Measurements from ENCODE around the gene LMX1B. TPM values are rescaled to one million over a fixed set of nuclear protein-coding genes. Genes with fewer than 3 reads are reported as not detected.

The LMX1B gene
- polyA plus RNA-seq, 3 donors = 0.10 to 0.90 (median 0.13) TPM

DNA sequence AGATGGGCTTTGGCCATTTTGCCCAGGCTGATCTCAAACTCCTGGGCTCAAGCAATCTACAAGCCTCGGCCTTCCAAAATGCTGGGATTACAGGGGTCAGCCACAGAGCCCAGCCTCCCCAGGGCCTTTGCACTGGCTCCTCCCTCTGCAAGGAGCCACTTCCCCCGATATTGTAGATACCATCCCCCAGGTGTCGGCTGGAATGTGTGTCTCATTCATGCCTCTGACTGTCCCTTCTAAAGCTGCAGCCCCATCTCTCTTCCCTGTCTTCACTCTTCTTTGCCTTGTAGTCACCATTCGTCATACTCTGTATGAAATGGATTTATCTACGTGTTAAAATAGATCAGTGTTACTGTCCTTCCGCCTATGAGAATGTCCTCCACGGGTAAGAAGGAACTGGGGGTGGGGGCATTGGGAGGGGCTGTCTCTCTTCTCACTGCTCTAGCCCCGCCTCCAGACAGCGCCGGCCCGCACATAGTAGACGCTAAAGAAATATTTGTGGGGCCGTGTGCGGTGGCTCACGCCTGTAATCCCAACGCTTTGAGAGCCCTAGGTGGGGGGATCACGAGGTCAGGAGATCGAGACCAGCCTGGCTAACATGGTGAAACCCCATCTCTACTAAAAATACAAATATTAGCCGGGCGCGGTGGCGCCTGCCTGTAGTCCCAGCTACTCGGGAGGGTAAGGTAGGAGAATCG, 68.5 kb downstream of the LMX1B start:
- no peak overlapping the region for H3K27ac ChIP-seq (ENCODE audit: low read depth, low read length)
- WGBS, 3 donors = 33 to 40% (median 39%) methylated on average over 24 of the region's 24 CpGs

DNA sequence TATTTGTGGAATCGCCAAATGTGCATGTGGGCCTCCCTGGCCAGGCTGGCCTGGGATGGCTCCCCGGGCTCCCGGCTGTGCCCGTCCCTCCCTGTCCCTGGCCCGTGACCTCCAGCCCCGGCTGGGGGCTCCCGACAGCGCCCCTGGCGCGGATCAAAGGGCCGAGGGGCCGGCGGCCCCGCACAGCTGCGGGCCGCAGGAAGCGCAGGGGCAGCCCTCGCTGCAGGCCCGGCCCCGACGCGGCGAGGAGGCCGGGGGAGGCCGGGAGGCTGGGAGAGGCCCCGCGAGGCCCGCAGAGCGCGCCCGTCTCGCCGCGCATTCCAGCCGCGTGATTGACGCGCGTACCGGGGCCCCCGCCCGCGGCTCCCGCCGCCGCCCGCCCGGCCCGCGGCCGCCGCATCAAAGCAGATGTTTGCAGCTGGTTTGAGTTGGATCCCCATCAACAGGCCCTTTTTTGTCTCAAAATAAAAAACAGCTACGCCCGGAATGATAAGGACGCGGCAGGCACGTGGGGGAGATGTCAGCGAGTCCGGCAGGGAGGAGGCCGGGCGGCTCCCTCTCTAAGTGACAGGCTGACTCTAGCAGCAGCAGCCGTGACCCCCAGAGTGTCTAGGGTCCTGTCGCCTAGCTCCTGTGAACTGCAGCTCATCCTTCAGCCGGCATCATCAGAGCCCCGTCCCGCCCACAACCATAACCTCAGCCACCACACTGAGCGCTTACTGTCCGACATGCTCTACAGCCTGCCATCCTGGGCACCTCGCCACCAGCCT, 69.4 kb downstream of the LMX1B start:
- no peak overlapping the region for H3K27ac ChIP-seq (ENCODE audit: low read depth, low read length)
- WGBS, 3 donors = 3 to 5% (median 4%) methylated on average over 67 to 69 of the region's 69 CpGs

- no peak overlapping the region for H3K27ac ChIP-seq (ENCODE audit: low read depth, low read length)
- WGBS, 3 donors = 53 to 69% (median 66%) methylated on average over 5 of the region's 5 CpGs
Measured at GRCh38 chr9:126683698-126684044, 69.9 kb downstream of the LMX1B start.

GRCh38 chr9:126684345-126684744, 70.6 kb downstream of the LMX1B start:
- WGBS, 3 donors = 58 to 68% (median 66%) methylated on average over 3 of the region's 3 CpGs
- H3K27ac ChIP-seq (ENCODE audit: low read depth, low read length) = no peak overlapping the region

- WGBS, 3 donors = 68 to 79% (median 69%) methylated on average over 5 of the region's 5 CpGs
- no peak overlapping the region for H3K27ac ChIP-seq (ENCODE audit: low read depth, low read length)
Measured at GRCh38 chr9:126684965-126685465, 71.3 kb downstream of the LMX1B start.

DNA sequence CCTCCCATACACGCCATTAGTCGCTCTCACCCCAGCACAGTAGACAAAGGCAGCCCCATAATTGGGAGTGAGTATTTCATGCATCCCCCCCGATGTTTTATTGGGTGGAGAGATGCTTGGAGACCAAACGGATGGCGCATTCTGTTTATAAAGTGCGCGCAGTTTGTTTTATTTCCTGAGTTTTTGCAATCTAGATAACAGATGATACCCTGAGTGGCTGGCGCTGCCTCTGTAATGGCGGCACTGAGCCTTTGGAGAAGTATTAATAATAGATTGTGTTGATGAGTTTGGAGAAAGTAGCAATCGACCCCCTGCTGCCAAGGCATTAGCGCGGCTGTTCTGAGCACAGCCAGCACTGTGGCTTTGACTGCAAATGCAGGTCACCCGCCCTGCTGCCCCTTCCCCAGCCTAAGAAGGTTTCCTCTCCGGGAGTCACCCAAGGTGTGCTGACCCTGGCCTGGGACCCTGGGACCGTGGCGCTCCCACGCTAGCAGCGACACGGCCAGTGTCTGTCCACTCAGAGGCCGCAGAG, 74.3 kb downstream of the LMX1B start:
- no peak overlapping the region for H3K27ac ChIP-seq (ENCODE audit: low read depth, low read length)
- 70 to 74% (median 71%) methylated on average over 20 of the region's 20 CpGs for WGBS, 3 donors

DNA sequence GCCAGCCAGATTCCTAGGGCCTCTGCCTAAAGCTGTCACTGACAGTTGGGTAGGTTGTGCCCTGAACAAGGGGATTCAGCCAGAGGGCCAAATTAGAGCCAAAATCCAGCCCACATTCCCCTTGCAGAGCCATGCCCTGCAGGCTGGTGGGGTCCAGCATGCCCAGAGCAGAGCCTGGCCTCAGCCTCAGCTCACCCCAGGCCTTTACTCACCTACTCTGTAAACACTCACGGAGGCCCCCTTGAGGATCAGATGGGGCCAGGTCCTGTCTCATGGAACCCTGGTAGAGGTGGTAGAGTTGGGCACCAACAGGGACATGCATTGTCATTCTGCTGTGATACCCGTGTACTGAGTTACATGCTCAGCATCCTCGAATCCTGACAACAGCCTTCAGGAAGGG, 74.9 kb downstream of the LMX1B start:
- no peak overlapping the region for H3K27ac ChIP-seq (ENCODE audit: low read depth, low read length)
- WGBS, 3 donors = 63 to 75% (median 69%) methylated on average over 3 of the region's 3 CpGs

DNA sequence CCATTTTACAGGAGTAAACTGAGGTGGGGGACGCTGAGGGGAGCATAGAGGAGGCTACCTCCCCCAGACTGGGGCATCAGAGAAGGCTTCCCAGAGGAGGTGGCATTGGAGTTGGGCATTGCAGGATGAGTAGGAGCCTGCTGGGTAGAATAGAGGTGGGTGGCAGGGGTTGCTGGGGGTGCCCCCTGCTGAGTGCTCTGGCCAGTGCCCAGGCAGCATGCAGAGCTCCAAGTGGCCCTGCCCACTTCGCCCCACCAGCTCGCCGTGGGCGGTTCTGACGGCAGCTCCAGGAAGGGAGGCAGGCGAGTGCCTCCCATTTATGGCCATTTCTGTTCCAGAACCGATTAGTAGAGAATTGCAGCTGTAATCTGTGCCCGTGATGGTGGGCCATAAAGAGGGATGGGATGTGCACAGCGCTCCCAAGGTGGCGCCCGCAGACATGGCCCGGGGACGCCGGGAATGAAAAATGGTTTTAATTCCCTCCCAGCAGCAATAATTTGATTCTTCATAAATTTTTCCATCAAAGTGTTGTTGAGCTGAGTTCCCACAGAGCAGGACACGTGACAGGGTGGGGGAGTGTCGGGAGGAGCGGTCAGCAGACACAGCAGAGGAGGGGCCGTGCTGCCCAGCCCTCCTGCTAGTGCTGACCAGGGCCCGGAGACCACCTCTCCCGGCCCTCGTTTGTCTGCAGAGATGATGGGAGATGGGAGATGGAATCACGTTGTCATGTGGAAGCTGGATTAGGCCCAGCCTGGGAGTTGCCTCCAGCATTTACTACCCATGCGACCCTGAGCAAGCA, 75.5 kb downstream of the LMX1B start:
- no peak overlapping the region for H3K27ac ChIP-seq (ENCODE audit: low read depth, low read length)
- 43 to 67% (median 60%) methylated on average over 24 of the region's 24 CpGs for WGBS, 3 donors

DNA sequence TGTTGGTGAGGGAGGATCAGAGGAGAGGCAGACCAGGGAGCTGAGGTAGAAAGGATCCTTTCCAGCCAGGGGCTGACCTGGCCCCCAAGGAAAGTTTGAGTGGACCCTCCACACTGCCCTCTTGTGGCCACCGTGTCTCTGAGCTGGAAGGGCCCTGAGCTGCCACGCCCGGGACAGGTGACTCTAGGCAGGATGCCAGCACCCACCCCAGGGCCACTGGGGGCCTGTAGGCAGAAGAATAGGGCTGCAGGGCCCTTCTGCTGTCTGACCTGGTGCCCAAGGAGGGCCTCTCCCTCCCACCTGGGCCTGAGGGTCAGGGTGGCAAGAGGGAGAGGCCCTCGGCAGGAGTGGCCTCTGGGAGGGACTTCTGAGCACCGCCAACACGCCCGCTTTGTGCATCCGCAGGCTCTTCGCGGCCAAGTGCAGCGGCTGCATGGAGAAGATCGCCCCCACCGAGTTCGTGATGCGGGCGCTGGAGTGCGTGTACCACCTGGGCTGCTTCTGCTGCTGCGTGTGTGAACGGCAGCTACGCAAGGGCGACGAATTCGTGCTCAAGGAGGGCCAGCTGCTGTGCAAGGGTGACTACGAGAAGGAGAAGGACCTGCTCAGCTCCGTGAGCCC, 76.8 kb downstream of the LMX1B start:
- no peak overlapping the region for H3K27ac ChIP-seq (ENCODE audit: low read depth, low read length)
- 49 to 56% (median 56%) methylated on average over 24 to 25 of the region's 25 CpGs for WGBS, 3 donors

- WGBS, 3 donors = 90 to 94% (median 93%) methylated on average over 20 of the region's 20 CpGs
- no peak overlapping the region for H3K27ac ChIP-seq (ENCODE audit: low read depth, low read length)
Measured at GRCh38 chr9:126692041-126692758, 78.5 kb downstream of the LMX1B start.

DNA sequence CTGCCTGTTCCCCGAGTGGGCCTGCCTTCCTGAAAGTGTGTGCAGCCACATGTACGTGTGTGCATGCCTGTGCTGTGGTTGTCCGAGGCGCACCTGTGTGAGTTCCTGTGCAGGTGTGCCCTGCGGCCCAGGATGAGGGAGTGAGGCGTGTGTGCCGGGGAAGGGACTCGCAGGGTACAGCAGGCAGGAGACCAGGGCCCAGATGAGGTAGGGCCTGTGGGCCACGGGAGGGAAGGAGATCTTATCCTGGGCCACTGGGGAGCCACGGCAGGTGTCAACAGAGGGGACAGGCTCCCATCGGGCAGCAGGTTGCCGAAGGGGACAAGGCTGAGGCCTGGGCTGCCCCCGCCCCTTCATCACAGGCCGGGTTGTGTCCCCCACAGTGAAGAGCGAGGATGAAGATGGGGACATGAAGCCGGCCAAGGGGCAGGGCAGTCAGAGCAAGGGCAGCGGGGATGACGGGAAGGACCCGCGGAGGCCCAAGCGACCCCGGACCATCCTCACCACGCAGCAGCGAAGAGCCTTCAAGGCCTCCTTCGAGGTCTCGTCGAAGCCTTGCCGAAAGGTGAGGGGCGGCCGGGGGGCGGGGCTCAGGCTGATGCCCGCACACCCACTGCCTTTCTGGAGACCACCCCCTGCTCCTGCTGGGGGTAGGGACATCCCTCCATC, 79.2 kb downstream of the LMX1B start:
- H3K27ac ChIP-seq (ENCODE audit: low read depth, low read length) = no peak overlapping the region
- WGBS, 3 donors = 89 to 91% (median 89%) methylated on average over 23 to 32 of the region's 32 CpGs

GRCh38 chr9:126693428-126693944, 79.8 kb downstream of the LMX1B start:
- no peak overlapping the region for H3K27ac ChIP-seq (ENCODE audit: low read depth, low read length)
- 87 to 92% (median 91%) methylated on average over 16 to 20 of the region's 20 CpGs for WGBS, 3 donors

GRCh38 chr9:126694206-126695081, 80.7 kb downstream of the LMX1B start:
- 62 to 72% (median 64%) methylated on average over 10 to 11 of the region's 11 CpGs for WGBS, 3 donors
- no peak overlapping the region for H3K27ac ChIP-seq (ENCODE audit: low read depth, low read length)

- WGBS, 3 donors = 77 to 82% (median 79%) methylated on average over 14 of the region's 14 CpGs
- H3K27ac ChIP-seq (ENCODE audit: low read depth, low read length) = no peak overlapping the region
Measured at GRCh38 chr9:126695186-126695585, 81.5 kb downstream of the LMX1B start.

- WGBS, 3 donors = 80 to 85% (median 80%) methylated on average over 21 to 22 of the region's 22 CpGs
- H3K27ac ChIP-seq (ENCODE audit: low read depth, low read length) = no peak overlapping the region
Measured at GRCh38 chr9:126695701-126696400, 82.1 kb downstream of the LMX1B start.
